NCI-H1694 treated with DMSO at 0.1 percent for 48 hours (cell line): Measurements from ENCODE around the gene TMEM9B.
"Not testable (repeated sequence)": the region's sequence is repeated elsewhere in the genome, so short reads cannot be mapped to it uniquely, and the experiment has no call there.

ENCODE experiments used
- DNase-seq: peaks from one replicate; lab custom pipeline; 2025; lab: John Stamatoyannopoulos, UW

TMEM9B gene

DNA sequence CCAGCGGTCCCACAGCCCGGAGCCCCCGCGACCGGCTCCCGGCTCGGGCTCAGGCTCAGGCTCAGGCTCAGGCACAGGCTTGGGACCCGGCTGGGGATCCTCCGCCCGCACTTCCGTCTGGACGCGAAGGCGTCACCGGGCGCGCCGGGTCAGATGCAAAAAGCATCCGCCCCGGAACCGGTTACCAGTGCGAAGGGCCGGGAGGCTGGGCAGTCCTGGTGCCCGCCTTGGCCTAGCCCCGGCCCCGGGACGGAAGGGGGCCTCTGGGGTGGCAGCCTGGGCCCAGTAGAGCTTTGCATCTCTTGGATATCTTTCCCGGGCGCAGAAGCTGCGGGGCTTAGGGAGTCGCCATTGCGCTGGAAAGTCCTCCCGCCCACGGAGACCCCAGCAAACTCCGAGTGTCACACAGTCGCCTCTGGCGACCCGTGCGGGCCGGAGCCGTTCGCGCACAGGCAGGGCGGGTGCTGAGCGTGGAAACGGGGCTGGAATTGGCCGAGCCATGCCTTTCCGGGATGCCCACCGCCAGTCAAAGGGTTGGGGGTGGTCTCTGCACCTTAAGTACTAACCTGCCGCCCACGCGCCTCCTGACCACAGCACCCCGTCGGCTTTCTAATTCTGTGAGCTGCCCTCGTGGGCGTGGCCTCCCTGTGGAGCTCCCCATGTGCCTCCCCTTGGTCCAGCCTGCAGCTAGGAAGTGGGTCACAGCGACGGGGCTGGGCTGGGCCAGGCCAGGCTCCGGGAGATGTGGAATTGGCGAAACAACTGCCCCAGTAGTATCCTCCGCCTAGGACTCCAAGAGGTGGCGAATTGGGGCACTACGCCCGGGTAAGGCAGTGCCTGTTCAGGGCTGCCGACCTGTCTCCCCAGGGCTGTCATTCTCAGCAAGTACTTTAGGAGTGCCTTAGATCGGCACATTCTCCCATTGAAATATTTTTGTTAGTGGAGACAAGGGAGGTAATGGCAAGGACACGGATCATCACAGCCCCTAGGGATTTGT, at the start of gene TMEM9B:
Gene TMEM9B (minus strand): TSS at position 119 of the 997 bp plus-strand sequence. CDS start 129 bp downstream, outside the sequence.
- peak; percentile 57 for DNase-seq

DNA sequence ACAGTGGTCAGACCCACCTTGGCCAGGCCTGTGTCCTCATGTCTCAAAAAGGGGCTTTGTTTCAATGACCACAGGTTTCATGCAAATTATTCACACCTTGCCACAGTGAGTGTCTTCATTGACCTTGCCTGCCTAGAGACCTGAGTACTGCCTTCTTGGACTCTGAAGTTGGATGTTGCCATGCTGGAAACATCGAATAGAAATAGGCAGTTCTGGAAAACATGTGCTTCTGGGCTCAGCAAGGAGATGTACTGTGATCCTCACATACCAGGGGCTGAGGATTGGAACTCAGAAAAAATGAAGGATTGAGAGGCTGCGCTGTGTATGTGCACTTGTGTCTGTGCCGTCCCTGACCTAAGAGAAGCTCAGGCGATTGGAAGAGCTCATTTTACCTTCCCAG, 49.1 kb upstream of the TMEM9B start:
- no peak for DNase-seq

DNA sequence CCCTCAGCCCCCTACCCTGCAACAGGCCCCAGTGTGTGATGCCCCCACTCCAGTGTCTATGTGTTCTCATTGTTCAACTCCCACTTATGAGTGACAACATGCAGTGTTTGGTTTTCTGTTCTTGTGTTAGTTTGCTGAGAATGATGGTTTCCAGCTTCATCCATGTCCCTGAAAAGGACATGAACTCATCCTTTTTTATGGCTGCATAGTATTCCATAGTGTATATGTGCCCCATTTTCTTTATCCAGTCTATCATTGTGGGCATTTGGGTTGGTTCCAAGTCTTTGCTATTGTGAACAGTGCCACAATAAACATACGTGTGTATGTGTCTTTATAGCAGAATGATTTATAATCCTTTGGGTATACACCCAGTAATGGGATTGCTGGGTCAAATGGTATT, 45.3 kb upstream of the TMEM9B start:
- not testable (repeated sequence) for DNase-seq

DNA sequence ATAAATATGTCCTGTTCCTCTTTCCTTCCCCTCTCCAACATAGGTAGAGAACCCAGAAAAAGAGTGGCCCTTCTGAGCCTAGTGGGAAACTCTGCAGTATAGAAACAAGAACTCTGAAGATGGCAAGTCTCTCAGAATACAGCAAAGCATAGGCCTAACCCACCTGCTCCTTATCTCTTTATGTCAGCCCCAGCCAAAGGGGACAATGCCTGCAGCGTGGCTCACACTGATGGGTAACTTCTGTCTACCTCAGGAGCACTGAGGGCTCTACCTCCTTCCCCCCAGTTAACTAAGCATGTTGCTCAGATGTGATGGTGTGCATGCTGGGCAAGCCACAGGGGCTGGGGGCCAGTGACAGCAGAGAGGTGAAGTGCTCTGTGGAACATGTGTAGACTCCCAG, 44.4 kb upstream of the TMEM9B start:
- DNase-seq = no peak

DNA sequence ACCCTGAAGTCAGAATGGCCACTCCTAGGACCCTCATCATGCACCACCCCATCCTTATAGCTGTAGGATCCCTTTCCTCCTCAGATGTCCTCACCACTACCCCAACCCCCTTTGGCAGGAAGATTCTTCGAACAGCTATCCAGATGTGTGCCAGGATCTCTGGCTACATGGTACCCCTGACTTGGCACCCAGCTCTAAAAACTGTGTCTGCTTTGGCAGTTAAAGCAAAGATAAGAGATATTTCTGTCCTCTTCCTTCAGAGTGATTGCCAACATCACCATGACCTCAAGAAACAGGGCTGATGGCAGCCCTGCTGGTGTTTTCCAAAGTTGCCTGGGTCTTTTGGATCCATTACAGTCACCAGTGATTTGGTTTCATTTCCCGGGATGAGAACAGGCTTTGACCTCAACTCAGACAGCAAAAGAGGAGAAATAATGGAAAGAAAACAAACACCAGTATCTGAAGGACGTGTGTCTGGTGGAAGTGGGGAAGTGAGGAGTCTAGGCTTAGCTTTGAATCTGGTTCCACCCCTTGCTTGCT, 43.8 kb upstream of the TMEM9B start:
- no peak for DNase-seq

DNA sequence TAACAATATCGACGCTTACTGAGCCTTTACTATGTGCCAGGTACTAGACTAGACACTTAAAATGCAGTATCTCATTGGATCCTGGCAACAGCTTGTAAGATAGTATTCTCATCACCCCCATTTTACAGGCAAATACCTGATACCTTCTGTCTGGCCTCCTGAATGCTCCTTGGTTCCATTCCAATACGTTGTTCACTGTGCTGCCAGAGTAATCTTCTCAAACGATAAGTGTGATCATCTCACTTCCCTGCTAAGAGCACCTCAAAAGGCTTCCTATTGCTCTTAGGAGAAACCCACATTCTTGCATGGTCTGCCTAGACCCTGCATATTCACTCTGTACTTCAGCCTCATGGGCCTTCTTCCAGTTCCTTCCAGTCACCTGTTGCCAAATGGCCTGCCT, 40.8 kb upstream of the TMEM9B start:
- DNase-seq = no peak

DNA sequence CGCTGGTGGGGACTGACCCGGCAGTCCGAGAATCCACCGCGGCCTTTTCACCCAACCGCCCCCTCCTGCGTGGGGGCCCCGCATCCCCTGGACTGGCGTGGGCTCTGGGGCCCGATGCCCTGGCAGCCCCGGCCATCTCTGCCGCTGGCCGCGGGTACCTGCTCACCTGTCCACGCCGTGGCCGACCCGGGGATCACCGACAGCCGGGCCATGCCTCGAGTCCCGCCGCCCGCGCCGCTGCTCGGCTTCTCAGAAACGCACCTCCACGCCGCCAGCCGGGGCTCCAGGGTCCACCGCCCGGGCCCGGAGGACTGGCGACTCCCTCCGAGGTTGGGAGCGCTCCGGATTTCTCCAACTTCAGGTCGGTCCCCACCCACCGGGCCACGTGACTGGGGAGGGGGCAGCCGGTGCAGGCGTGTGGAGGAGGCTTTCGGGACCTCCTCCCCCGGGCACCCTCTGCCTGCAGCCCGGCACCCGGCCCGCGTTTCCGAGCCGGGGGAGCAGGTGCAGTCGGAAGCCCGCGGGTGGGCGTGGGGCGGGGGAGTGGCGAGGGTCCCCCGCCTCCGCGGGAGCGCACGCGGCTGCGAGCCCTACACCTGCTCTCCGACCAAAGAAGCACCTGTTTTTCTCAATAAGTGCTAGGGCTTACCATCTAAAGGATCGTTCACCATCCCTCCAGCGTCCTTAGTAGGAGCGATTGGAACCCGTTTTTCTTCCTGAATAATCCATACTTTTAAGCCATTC, 40.1 kb upstream of the TMEM9B start:
- no peak for DNase-seq

DNA sequence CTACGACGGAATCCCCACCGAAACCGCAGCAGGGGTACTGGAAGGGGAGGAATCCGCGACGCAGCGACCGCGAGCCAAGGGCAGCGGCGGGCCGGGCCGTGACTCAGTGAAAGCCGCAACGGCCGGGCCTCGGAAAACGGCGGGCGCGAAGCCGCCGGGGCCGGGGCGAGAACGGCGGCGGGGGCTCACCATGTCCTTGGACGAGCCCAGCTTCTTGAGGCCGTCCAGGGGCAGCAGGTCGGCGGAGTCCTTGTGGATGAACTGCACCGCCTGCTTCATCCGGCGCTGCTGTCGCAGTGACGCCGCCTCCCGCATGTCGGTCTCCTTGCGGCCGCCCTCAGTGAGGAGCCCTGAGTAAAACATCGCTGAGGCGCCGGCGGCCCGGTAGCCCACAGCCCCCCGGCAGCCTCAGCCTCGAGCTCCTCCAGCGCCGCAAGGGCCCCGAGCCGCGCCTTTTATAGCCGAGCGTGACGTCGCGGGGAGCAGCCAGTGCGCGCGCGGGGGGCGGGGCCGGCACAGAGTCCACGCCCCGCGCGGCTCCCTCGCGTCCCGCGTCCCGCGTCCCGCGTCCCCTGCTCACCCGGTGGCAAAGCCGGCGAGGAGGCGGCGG, 39.4 kb upstream of the TMEM9B start, which contains the start of gene NRIP3:
Gene NRIP3 (minus strand): TSS at position 429 of the 610 bp plus-strand sequence. CDS start 66 bp downstream, at position 363.
- peak; percentile 13 for DNase-seq

DNA sequence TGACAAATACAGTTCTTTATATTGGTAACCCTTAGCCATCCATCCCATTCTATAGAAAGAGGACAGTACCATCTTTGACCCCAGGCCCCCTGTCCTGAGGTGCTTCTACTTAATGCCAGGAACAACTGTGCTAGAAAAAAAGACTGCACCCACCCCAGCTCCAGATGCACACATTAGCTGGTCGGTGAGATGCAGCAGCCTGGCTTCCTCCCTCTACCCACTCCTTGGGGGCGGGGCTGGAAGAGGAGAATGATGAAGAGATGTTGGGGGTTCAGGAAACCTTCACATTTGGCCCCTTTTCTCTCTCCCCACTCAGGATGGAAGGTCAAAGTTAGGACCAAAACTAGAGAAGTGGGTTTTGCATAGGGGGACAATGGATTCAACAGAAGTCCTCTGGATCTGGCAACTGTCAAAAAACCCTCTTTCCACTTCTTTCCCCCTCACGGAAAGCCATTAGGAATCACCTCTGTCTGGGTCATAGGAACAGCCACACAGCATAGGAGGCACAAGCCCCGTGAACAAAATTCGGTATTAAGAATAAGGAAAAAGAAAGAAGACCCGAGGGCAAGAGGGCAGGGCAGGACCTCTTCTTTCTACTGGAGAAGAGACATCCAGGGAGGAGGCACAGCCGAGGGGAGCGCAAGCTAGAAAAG, 38.8 kb upstream of the TMEM9B start:
- DNase-seq = no peak

DNA sequence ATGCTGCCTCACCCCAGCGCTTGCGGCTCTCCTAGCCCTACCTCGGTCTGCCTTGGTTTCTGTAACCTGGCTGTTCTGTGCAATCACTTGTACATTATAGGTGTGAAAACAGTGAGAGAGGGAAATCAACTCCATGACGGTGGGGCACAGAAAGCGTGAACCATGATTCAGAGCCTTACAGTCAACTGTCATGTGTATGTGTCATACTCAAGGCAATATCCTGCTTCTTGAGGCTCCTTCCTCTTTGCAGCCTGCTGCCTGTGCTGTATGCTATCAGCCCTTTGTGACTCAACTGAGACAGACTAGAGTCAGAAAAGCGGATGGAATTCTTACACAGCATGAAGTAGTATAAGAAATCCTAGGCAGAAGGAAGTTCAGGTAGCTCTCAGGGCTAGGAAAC, 37.5 kb upstream of the TMEM9B start:
- no peak for DNase-seq

DNA sequence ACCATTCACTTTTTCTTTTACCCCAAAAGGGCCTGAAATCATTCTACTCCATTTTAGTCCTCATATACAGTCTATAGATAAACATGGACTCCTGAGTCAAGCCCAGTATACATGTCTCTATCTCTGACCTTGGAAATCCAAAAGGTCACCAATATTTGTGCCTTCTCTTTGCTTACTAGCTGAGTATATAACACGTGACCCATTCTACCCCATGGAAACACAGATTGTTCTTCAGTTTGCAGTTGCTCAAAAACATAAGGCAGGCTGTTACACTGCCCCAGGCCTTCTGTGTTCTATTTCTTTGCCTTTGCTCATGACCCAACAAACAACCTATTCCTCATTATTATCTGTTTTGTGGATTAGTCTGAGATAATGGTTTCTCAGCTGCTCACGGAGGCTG, 33.8 kb upstream of the TMEM9B start:
- DNase-seq = no peak

DNA sequence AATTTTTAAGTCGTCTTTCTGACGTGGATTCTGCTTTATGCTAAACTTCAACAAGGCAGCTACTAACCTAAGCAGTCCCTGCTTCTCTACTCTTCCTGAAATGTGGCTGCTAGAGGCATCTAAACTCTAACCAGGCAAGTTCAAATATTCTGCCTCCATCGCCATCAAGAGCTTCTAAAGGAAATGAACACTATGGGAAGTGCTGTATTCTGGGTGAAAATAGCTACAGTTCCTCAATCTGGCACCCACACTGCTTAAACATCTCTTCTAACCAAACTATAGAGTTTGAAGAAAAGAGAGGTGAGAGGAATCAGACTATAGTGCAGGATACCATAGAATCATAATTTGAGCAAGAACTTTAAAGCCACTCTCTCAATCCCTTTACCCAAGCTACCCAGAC, 33.2 kb upstream of the TMEM9B start:
- DNase-seq = no peak

DNA sequence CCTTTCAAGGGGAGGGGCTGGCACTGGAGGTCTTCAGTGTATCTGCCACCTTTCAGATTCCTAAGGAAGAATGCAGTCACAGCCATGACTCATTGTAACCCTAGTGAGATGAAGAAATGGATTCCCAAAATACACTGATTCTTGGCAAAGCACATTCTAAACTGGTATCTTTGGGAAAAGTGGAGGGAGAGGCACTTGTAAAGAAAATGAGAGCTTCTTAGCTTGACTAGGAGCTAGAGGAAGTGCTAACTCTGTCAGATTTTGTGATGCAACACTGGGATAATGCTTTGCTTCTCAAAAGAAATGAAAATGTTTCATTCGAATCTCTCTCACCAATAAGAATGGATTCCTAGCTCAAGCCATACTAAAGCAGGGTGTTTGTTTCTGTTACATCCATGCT, 25.2 kb upstream of the TMEM9B start:
- DNase-seq = no peak

DNA sequence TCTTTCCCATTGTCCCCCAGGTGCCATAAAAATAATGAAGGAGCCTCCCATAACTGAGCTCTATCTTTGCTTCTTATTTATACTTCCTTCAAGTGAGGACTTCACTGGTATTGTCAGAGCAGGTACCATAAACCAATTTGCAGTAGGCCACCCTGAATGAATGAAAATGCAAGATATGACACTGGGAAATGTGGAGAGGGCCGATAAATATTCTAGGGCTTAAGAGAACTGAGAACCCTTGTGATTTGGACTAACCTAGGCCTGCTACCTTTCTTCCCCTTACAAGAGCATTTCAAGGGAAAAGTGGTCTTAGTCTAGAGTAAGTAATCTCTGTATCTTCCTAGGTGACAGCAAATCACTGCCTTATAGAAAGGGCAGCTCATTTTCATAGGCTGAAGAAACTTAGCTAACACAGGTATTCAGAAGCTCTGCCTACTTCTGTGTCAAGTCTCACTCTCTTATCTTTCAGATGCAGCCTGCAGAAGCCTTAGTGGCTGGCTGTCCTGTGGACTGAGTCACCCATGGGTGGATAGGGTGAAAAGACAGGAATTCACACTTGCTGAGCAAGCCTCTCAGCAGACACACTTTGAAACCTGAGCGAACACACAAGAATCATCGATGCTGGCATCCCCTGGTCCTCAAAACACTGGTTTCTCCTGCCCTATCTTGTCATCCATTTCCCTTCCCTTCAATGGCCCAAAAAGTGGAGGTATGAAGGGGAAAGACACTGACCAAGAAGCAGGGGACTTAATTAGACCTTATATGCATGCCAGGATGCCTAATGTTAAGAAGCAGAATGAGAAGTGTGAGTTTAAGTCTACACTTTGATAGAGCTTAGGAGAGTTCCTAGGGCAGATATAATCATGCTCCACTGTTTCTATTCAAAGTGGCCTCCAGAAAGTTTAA, 24.3 kb upstream of the TMEM9B start:
- no peak for DNase-seq

DNA sequence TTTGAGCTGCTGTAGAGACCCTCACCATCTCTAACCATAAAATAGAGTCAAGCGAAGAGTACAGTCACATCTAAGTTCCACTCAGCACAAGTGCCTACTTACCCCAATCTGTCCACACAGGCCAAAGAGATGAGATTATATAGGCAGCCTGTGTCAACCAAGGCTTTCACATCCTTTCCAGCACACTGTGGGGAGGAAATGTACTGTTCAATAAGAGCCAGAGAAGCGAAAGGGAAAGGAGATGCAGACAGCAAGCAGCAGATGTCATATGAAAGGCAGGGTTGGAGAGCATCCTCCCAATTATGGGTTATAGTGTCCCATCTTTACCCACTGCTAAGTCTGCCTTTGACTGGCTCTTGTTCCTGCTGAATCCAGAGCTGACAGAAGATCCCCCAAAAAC, 23.2 kb upstream of the TMEM9B start:
- no peak for DNase-seq

DNA sequence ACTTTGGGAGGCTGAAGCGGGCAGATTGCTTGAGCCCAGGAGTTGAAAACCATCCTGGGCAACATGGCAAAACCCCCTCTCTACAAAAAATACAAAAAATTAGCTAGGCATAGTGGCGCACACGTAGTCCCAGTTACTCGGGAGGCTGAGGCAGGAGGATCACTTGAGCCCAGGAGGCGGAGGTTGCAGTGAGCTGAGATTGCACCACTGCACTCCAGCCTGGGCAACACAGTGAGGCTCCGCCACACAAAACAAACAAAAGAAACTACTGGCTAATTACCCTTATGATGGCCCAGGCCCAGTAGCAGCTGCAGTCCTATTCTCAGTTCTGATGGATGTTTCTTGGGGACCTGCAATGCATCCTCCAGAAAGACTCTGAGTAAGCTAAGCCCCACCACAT, 22.5 kb upstream of the TMEM9B start:
- not testable (repeated sequence) for DNase-seq

DNA sequence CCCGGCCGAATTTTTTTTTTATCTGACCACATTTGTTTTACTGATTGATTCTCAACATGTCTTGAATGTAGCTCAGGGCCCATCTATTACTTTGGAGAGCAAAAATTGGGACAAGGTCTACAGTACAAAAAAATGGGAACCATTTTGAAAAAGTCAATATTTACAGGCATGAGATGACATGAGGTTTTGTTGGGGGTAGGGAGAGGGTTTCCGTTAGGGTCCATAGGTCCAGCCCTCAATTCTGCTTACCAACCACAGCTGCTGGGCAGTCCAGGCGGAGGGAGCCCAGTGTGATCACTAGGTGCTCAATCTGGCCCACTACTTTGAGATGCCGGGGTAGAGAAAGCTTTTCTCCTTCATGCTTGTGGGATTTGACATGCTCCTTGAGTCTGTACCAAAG, 21.2 kb upstream of the TMEM9B start:
- DNase-seq = no peak

DNA sequence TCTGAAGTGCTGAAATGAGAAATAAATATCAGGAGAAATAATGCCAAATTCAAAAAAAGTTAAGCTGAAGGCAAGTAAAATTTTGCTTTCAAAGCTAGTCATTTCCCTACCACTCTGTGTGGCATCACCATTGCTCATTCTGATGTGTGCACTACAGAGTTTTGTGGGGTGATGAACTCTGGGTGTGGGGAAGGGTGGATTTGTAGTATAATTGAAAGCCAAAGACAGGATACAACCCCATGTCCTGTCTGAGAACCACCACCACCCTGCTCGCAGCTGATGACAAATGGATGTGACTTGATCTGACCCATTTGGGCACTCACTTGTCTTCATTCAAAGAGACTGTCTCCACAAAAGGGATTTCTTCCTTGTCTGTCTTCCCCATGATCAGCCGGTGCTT, 19.3 kb upstream of the TMEM9B start:
- DNase-seq = no peak

DNA sequence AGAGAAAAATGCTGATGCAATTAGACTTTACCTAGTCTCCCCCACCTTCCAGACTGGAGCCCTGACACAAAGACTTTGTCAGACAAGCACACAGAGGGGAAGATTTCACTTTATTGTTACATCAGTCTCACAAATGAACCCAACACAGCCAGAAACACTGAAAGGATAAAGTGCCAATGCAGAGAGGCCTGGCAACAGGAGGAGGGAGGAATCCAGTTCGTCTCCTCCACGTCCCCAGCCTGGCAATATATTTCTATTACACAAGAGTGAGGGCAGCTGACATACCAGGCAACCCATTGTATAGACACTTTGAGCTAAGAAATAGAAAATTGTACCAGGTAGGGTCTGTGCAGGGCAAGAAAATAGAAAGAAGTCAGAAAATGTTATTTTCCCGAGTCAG, 16.2 kb upstream of the TMEM9B start:
- no peak for DNase-seq

DNA sequence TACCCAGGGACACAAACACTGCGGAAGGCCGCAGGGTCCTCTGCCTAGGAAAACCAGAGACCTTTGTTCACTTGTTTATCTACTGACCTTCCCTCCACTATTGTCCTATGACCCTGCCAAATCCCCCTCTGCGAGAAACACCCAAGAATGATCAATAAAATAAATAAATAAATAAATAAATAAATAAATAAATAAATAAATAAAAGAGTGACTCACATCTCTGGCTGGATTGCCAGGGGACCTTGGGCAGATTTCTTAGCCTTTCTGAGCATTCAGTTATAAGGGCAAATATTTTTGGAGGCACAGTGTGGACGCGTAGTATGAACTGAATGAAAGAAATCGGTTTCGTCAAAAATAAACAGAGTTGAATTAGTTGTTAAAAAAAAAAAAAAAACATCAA, 15.1 kb upstream of the TMEM9B start:
- DNase-seq = not testable (repeated sequence)

DNA sequence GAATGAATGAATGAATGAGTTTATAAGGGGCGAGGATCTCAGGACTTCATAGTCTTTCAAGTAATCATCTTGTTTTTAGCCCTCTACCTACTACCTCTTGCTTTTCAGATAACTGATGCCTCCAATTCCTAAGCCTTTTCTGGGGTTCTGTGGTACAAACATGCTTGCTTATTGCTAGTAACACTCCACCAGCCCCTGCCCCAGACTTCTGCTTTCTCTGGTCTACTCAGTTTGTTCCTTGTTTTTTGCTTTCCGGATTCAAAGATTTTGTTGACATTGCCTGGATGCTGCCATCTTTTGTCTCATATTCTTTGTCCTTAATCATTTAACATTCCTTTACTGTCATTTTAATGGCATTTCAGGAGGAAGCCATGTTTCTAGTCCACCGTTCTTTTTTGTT, 8.9 kb upstream of the TMEM9B start:
- no peak for DNase-seq
